ENCODE data around the gene CIDEB. TPM values are rescaled to one million over a fixed set of nuclear protein-coding genes. Genes with fewer than 3 reads are reported as not detected.

The CIDEB gene
- polyA plus RNA-seq, 1 donor from 2014 or later, result not detected

DNA sequence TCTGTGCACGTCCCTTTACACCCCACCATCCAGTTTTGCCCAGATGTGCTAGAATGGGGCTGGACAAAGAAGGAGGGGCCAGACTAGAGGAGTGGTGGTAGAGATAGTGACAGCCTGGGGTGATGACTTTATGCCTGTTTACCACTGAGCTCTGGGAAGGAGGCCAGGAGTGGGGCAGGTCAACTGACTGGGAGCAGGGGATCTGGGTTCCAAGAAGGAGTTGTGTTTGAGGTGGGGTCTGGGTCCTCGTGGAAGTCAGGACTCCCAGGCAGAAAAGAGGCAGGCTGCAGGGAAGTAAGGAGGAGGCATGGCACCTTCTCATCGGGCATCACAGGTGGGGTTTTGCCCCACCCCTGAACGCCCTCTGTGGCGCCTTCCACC, 2.5 kb upstream of the CIDEB start:
- Histone ChIP-seq H3K9ac (ENCODE audit: low read length) (no peak overlapping the region), H3K9me2 (ENCODE audit: insufficient read depth, low read length) (no peaks in the 10 kb centered on the region), H2AFZ (ENCODE audit: low read depth, low read length) (no peak overlapping the region), H3K27me3 (ENCODE audit: insufficient read depth, low read depth, low read length) (no peaks in the 10 kb centered on the region), H3K4me3 (ENCODE audit: low read length) (no peak overlapping the region), H3K36me3 (ENCODE audit: insufficient read depth, low read length) (no peaks in the 10 kb centered on the region), H4K20me1 (ENCODE audit: insufficient read depth) (no peaks in the 10 kb centered on the region), H3K27ac (ENCODE audit: low read length) (no peak overlapping the region), H3F3A (ENCODE audit: insufficient read depth, low read length, poor library complexity, severe bottlenecking) (no peaks in the 10 kb centered on the region), H3K79me2 (replicated peaks; ENCODE audit: insufficient read depth, low read length) (no peaks in the 10 kb centered on the region), H3K4me2 (ENCODE audit: low read length) (no peak overlapping the region), H3K9me3 (ENCODE audit: low read length) (no peaks in the 10 kb centered on the region)
- TF ChIP-seq RAD21 (conservative IDR thresholded peaks at IDR 0.05) (no peak), POLR2AphosphoS5 (IDR thresholded peaks at IDR 0.05) (no peak), MXI1 (conservative IDR thresholded peaks at IDR 0.05; ENCODE audit: poor library complexity, severe bottlenecking) (no peak), SMC3 (conservative IDR thresholded peaks at IDR 0.05; ENCODE audit: poor library complexity) (no peak), TAF1 (IDR thresholded peaks at IDR 0.05; ENCODE audit: low read depth) (no peak), EP300 (conservative IDR thresholded peaks at IDR 0.05; ENCODE audit: poor library complexity, severe bottlenecking) (no peak), EZH2 (IDR thresholded peaks at IDR 0.05; ENCODE audit: borderline replicate concordance, insufficient read depth, low read length, poor library complexity, severe bottlenecking) (no peak)
- TF ChIP-seq, protein P1, sequence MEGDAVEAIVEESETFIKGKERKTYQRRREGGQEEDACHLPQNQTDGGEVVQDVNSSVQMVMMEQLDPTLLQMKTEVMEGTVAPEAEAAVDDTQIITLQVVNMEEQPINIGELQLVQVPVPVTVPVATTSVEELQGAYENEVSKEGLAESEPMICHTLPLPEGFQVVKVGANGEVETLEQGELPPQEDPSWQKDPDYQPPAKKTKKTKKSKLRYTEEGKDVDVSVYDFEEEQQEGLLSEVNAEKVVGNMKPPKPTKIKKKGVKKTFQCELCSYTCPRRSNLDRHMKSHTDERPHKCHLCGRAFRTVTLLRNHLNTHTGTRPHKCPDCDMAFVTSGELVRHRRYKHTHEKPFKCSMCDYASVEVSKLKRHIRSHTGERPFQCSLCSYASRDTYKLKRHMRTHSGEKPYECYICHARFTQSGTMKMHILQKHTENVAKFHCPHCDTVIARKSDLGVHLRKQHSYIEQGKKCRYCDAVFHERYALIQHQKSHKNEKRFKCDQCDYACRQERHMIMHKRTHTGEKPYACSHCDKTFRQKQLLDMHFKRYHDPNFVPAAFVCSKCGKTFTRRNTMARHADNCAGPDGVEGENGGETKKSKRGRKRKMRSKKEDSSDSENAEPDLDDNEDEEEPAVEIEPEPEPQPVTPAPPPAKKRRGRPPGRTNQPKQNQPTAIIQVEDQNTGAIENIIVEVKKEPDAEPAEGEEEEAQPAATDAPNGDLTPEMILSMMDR (IDR thresholded peaks at IDR 0.05; ENCODE audit: poor library complexity, severe bottlenecking), result no peak
- TF ChIP-seq, protein P2, sequence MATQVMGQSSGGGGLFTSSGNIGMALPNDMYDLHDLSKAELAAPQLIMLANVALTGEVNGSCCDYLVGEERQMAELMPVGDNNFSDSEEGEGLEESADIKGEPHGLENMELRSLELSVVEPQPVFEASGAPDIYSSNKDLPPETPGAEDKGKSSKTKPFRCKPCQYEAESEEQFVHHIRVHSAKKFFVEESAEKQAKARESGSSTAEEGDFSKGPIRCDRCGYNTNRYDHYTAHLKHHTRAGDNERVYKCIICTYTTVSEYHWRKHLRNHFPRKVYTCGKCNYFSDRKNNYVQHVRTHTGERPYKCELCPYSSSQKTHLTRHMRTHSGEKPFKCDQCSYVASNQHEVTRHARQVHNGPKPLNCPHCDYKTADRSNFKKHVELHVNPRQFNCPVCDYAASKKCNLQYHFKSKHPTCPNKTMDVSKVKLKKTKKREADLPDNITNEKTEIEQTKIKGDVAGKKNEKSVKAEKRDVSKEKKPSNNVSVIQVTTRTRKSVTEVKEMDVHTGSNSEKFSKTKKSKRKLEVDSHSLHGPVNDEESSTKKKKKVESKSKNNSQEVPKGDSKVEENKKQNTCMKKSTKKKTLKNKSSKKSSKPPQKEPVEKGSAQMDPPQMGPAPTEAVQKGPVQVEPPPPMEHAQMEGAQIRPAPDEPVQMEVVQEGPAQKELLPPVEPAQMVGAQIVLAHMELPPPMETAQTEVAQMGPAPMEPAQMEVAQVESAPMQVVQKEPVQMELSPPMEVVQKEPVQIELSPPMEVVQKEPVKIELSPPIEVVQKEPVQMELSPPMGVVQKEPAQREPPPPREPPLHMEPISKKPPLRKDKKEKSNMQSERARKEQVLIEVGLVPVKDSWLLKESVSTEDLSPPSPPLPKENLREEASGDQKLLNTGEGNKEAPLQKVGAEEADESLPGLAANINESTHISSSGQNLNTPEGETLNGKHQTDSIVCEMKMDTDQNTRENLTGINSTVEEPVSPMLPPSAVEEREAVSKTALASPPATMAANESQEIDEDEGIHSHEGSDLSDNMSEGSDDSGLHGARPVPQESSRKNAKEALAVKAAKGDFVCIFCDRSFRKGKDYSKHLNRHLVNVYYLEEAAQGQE (IDR thresholded peaks at IDR 0.05; ENCODE audit: borderline replicate concordance), result no peak

DNA sequence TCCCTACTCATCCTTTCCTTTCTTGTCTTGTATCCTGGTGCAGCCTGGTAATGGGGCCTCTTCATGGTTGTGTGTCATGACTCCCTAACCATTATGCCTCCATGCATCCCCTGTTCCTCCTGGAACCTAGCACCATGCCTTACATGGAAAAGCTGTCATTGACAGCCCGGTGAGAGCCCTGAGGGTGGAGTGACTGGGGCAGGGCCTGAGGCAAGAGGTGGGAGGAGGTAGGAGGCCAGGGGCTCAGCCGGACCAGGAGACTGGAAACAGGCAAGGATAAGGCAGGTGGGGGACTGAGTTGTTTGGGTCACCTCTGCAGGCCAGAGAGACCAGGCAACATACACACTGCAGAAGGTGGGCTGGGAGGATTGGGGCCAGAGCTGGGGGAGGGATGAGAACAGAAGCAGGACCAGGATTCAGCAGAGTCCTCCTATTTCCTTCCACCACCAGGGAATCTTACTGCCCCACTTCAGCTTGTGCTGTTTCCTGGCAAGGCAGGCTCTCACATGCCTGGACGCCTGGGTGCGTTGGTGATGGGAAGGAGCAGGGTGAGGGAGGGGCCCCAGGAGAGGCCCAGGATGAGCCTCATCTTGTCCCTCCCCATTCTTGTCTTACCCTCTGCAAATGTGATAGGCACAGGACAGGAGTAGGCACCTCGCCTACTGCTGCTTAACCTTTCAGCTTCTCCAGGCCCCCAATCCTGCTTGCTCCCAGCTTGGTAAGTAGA, 1.9 kb upstream of the CIDEB start, which contains the start of gene LTB4R2:
Gene LTB4R2, plus strand, starts transcription at position 603 of the 727 bp plus-strand sequence. CDS start 525 bp downstream, outside the sequence.
- TF ChIP-seq, protein P2 (IDR thresholded peaks at IDR 0.05; ENCODE audit: borderline replicate concordance), result no peak
- TF ChIP-seq POLR2AphosphoS5 (IDR thresholded peaks at IDR 0.05) (no peak), EZH2 (IDR thresholded peaks at IDR 0.05; ENCODE audit: borderline replicate concordance, insufficient read depth, low read length, poor library complexity, severe bottlenecking) (no peak), MXI1 (conservative IDR thresholded peaks at IDR 0.05; ENCODE audit: poor library complexity, severe bottlenecking) (no peak), RAD21 (conservative IDR thresholded peaks at IDR 0.05) (no peak), EP300 (conservative IDR thresholded peaks at IDR 0.05; ENCODE audit: poor library complexity, severe bottlenecking) (no peak), TAF1 (IDR thresholded peaks at IDR 0.05; ENCODE audit: low read depth) (no peak)
- TF ChIP-seq, protein P1 (IDR thresholded peaks at IDR 0.05; ENCODE audit: poor library complexity, severe bottlenecking), result no peak
- Histone ChIP-seq H3F3A (ENCODE audit: insufficient read depth, low read length, poor library complexity, severe bottlenecking) (no peaks in the 10 kb centered on the region), H3K79me2 (replicated peaks; ENCODE audit: insufficient read depth, low read length) (no peaks in the 10 kb centered on the region), H3K36me3 (ENCODE audit: insufficient read depth, low read length) (no peaks in the 10 kb centered on the region), H4K20me1 (ENCODE audit: insufficient read depth) (no peaks in the 10 kb centered on the region), H3K27ac (ENCODE audit: low read length) (no peak within 1 kb of the TSS), H3K9ac (ENCODE audit: low read length) (no peak within 1 kb of the TSS), H3K4me2 (ENCODE audit: low read length) (no peak within 1 kb of the TSS), H3K27me3 (ENCODE audit: insufficient read depth, low read depth, low read length) (no peaks in the 10 kb centered on the region), H3K4me3 (ENCODE audit: low read length) (no peak within 1 kb of the TSS), H2AFZ (ENCODE audit: low read depth, low read length) (no peak within 1 kb of the TSS), H3K9me2 (ENCODE audit: insufficient read depth, low read length) (no peaks in the 10 kb centered on the region), H3K9me3 (ENCODE audit: low read length) (no peaks in the 10 kb centered on the region)

All from neural cell (in vitro differentiated cells).